Prostate gland (tissue), 1 donor: Measurements from ENCODE around the gene SLC35F4.

Experiments
- POLR2A ChIP-seq: fragments of 450-650 bp; IDR thresholded peaks from one replicate; pipeline ENCODE4 v1.6.1; 2016; ENCODE audit warnings: antibody characterized with exemption, mild to moderate bottlenecking
- POLR2AphosphoS5 ChIP-seq: sonication (generic); formaldehyde crosslinking; IDR thresholded peaks from one replicate; pipeline ENCODE4 v1.6.1; 2017; ENCODE audit warnings: antibody characterized with exemption

- TF ChIP-seq POLR2A (no peak), POLR2AphosphoS5 (no peak)
Measured at GRCh38 chr14:57845316-57845715, 20.6 kb downstream of the SLC35F4 start.
